ENCODE results near the gene HTR3D.

Gene HTR3D

DNA sequence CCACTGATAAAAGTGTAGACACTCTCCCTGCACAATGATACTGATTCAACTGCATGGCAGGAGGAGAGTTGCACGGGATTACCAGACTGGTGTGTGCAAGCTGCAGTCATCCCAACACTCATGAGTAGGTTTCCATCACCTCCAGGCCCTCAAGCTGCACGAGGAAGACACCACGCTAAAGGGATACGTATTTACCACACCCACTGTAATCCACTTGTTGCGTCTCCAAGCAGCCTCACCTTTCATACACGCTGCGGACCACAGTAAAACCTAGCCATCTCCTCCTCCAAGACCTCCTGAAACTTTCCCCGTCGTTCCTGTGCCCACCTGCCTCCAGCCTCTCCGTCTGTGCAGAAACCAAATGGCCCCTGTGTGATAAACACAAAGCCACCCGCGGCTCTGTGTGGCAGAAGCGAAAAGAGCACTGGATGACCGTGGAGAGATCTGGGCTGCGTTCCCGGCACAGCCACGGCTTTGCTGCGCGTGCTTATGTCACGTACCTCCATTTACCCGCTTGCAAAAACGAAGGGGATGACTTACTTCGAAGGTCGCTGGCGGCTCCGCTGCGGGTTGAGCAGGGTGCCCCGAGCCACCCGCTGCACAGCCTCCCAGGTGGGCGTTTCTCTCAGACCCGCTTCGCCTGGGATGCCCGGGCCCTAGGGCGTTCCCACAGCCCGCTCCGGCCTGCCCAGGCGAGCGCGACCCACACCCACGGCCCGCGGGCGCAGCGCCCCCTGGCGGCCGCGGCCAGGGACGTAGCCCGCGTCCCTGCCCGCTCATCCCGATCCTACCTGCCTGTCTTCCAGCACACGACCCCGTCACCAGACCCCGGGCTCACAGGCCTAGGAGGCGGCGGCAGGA, 14.5 kb upstream of the HTR3D start:
- Histone ChIP-seq H3K9me3 (ENCODE audit: control insufficient read depth, insufficient read depth, low read depth, low read length) (no peaks in the 10 kb centered on the region), H3K27ac (ENCODE audit: extremely low read depth, low read depth, low read length) (peak overlapping the region; percentile 51; the same call in 1 of the 2 replicates), H3K36me3 (ENCODE audit: control insufficient read depth in 2 of 2, insufficient read depth in 1 of 2, low read length in 2 of 2) (peaks cover 0 to 20% of the 10 kb centered on the region in 2 experiments; a peak in 2 of 3 replicates), H3K4me3 (ENCODE audit: low read depth, low read length) (peak overlapping the region; percentile 100), H3K4me1 (ENCODE audit: control insufficient read depth, insufficient read depth, low read length) (no peaks in the 10 kb centered on the region)
- CTCF ChIA-PET, result interaction anchor here (0.6 to 1.9 kb wide), 8 partner anchors 9 to 274 kb away, joined by 3 to 16 read pairs (median 4); no protein-coding TSS in a partner anchor
- TF ChIP-seq ZNF677 (tag by site-specific recombination; IDR thresholded peaks at IDR 0.05), result peak; percentile 42; the same call in 1 of the 2 replicates
- TF ChIP-seq ZBTB8A (tag by site-specific recombination; IDR thresholded peaks at IDR 0.05), result peak; percentile 90
- TF ChIP-seq ZEB2 (tag by site-specific recombination; IDR thresholded peaks at IDR 0.05), result no peak
- peak; percentile 97 for TF ChIP-seq SCRT2 (tag by site-specific recombination; IDR thresholded peaks at IDR 0.05)
- TF ChIP-seq, protein P1, sequence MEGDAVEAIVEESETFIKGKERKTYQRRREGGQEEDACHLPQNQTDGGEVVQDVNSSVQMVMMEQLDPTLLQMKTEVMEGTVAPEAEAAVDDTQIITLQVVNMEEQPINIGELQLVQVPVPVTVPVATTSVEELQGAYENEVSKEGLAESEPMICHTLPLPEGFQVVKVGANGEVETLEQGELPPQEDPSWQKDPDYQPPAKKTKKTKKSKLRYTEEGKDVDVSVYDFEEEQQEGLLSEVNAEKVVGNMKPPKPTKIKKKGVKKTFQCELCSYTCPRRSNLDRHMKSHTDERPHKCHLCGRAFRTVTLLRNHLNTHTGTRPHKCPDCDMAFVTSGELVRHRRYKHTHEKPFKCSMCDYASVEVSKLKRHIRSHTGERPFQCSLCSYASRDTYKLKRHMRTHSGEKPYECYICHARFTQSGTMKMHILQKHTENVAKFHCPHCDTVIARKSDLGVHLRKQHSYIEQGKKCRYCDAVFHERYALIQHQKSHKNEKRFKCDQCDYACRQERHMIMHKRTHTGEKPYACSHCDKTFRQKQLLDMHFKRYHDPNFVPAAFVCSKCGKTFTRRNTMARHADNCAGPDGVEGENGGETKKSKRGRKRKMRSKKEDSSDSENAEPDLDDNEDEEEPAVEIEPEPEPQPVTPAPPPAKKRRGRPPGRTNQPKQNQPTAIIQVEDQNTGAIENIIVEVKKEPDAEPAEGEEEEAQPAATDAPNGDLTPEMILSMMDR (tag by site-specific recombination; IDR thresholded peaks at IDR 0.05), result peak; percentile 76
- TF ChIP-seq ZSCAN30 (tag by site-specific recombination; IDR thresholded peaks at IDR 0.05), result peak; percentile 95
- peak; percentile 61; the same call in 1 of the 2 replicates for TF ChIP-seq PRDM1 (tag by site-specific recombination; IDR thresholded peaks at IDR 0.05)
- TF ChIP-seq ZNF184 (tag by site-specific recombination; IDR thresholded peaks at IDR 0.05), result 0 out of 2 replicates have a peak, but pooled peaks have one; percentile 34
- peak; percentile 96 for TF ChIP-seq ZNF660 (tag by site-specific recombination; IDR thresholded peaks at IDR 0.05)
- peak; percentile 12; the same call in 1 of the 2 replicates for TF ChIP-seq ZNF777 (tag by site-specific recombination; IDR thresholded peaks at IDR 0.05; ENCODE audit: borderline replicate concordance)
- TF ChIP-seq SCRT1 (tag by site-specific recombination; IDR thresholded peaks at IDR 0.05; ENCODE audit: borderline replicate concordance), result peak; percentile 93
- TF ChIP-seq EGR2 (tag by site-specific recombination; IDR thresholded peaks at IDR 0.05; ENCODE audit: low read depth), result no peak
- peak; percentile 57 for TF ChIP-seq ZFHX2 (tag by site-specific recombination; conservative IDR thresholded peaks at IDR 0.05)
- 0 out of 2 replicates have a peak, but pooled peaks have one; percentile 50 for TF ChIP-seq ZNF561 (tag by site-specific recombination; IDR thresholded peaks at IDR 0.05; ENCODE audit: borderline replicate concordance)
- 0 out of 2 replicates have a peak, but pooled peaks have one; percentile 54 for TF ChIP-seq ZNF391 (tag by site-specific recombination; IDR thresholded peaks at IDR 0.05; ENCODE audit: borderline replicate concordance, low read depth)
- peak; percentile 73 for TF ChIP-seq IKZF3 (tag by site-specific recombination; IDR thresholded peaks at IDR 0.05)
- peak; percentile 99 for TF ChIP-seq ZNF121 (tag by site-specific recombination; IDR thresholded peaks at IDR 0.05)
- peak; percentile 8; the same call in 1 of the 2 replicates for TF ChIP-seq KLF1 (tag by site-specific recombination; IDR thresholded peaks at IDR 0.05)
- TF ChIP-seq ZNF138 (tag by site-specific recombination; IDR thresholded peaks at IDR 0.05; ENCODE audit: borderline replicate concordance), result no peak
- TF ChIP-seq MYNN (tag by site-specific recombination; IDR thresholded peaks at IDR 0.05; ENCODE audit: borderline replicate concordance), result 0 out of 2 replicates have a peak, but pooled peaks have one; percentile 5
- TF ChIP-seq ZNF214 (tag by site-specific recombination; IDR thresholded peaks at IDR 0.05; ENCODE audit: borderline replicate concordance), result no peak
- no peak for TF ChIP-seq FEZF1 (tag by site-specific recombination; IDR thresholded peaks at IDR 0.05)
- peak; percentile 23; the same call in 1 of the 2 replicates for TF ChIP-seq KLF8 (tag by site-specific recombination; IDR thresholded peaks at IDR 0.05)
- POLR2A ChIA-PET, result interaction anchor here (0.9 to 1.5 kb wide), 10 partner anchors 9 to 159 kb away, joined by 3 to 9 read pairs (median 4); partner anchors contain the start of genes EIF2B5 and PARL

All from HEK293 (cell line).